GM18502 (cell line): ENCODE data around the gene HID1.
"Not testable (repeated sequence)": the region's sequence is repeated elsewhere in the genome, so short reads cannot be mapped to it uniquely, and the experiment has no call there.

Experiments
- ATAC-seq: cut with Tn5 transposase; IDR thresholded peaks from one replicate; pipeline ENCODE4 v1.9.1; 2021; ENCODE audit warnings: mild to moderate bottlenecking; ENCODE audit not compliant: unreplicated experiment, poor library complexity

The HID1 gene

DNA sequence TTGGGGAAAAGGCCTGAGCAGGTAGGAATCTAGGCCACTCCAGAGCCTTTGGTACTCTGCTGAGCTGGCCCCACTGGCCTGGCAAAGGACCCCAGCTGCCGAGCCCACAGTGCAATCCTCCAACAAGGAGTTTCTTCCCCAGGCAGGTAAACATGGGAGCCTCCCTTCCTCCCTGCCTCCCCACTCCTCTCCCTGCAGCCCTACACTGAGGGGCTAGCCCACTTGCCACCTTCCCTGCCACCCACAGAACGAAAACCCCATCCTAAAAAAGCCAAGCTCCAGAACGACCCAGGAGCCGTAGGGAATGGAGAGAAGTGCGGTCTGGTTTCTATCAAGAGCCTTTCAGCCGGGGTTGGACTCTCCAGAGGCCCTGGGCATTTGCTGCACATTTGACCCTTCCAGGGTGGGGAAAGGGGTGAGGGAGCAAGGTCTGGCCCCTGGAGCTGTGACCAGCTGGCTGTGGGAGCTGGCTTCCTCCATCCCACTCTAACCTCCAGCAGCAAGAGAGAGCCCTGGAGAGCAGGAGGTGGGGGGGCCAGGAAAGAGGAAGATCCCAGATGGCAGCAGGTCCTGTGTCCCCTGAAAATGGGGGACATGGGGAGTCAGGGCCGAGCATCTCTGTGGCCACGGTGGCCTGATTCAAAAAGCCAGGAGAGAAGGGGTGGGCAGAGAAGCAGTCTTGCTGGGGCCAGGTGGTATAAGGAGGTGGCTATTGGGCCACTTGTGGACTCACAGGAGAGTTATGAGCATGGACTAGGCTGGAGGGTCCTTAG, 1.3 kb downstream of the HID1 start:
- no peak for ATAC-seq

DNA sequence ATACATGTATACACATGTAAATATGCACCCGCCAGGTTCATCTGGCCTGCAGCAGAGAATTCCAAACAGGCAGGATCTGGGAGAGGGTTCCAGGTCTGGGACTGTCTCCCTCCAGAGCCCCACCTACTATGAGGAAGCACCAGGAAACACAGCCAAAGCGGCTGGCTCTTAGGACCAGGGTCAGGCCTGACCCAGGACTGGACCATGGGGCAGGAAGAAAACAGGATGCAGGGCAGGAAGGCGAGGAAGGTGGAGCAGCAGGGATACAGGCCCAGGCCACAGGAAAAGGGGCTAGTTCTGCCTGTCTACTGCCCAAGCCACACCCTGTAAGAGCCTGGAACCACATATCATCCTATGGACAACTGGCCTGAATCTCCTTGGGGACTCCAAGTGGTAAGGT, 2.2 kb downstream of the HID1 start:
- no peak for ATAC-seq

DNA sequence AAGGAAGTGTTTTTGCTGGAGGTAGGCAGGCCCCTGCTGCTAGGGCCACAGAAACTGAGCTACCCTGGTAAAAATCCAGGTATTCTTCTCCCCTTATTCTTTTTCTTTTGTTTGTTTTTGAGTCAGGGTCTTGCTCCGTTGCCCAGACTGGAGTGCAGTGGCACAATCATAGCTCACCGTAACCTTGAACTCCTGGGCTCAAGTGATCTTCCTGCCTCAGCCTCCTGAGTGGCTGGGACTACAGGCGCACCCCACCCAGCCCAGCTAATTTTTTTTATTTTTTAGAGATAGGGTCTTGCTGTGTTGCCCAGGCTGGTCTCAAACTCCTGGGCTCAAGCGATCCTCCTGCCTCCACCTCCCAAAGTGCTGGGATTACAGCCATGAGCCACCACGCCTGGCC, 3.1 kb downstream of the HID1 start:
- ATAC-seq, result not testable (repeated sequence)

DNA sequence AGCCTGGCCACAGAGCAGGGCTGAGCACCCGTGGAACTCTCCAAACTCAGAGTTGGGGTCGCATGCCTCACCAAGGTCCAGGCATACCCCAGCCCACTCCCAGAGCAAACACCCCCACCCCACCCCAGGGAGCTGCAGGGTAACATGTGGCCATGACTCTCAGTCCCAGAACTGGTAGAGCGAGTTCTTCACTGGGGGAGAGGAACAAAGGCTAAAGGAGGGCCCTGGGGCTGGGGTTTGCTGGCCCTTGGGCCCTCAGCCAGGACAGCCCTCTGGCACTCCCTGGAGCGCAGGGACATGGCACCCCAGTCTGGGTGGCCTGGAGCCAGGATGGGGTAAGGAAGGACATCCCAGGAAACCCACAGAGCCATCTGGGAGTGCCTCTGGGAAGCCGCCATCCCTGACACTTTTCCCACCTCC, 4.2 kb downstream of the HID1 start:
- no peak for ATAC-seq

DNA sequence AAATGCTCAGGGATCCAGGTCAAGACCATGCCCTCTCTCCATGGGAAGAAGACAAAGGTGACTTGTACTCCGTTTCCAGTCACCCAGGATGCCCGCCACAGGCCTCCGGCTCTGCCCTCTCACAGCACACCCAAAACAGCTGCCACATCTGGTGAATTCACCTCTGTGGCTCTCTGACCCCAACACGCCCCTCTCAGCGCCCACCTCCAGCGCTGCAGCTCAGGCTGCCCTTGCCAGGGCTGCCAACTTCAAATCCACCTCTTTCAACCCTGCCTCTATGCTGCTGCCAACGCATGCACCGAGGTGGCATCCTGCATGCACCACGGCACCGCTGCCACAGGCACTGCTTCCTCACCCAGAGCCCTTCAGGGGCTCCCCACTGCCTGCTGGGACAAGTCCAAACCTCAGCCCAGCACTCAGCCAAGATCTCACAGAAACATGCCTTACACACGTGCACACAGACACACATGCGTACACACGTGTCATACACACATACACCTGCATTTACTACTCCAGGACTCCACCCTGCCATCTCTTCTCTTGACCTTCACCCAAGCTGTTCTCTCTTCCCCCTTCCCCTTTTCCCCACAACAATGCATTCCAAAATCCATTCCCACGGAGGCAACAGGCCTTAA, 7.5 kb downstream of the HID1 start:
- ATAC-seq, result no peak

DNA sequence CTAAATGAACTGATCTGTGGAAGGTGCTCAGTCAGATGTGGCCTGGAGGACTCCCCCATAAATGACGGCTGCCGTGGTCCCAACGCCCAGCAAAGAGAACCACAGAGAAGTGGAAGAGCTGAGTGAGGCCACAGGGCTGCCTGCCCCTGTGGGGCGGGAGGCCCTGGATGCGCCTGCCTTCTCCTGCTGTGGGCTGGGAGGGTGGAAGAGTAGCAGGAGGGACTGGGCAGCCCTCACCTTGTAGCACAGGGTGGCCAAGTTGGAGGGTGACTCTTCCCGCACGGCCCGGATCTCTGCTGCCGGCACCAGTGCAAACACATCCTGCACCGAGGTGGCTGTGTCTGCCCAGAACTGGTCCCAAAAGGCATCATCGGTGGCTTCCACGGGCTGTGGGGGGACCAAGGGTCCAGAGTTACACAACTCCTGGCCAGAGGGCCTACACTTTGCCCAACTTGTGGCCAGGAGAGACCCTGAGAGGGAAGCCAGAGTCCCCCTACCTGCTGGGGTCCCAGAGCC, 8.3 kb downstream of the HID1 start:
- ATAC-seq, result no peak

DNA sequence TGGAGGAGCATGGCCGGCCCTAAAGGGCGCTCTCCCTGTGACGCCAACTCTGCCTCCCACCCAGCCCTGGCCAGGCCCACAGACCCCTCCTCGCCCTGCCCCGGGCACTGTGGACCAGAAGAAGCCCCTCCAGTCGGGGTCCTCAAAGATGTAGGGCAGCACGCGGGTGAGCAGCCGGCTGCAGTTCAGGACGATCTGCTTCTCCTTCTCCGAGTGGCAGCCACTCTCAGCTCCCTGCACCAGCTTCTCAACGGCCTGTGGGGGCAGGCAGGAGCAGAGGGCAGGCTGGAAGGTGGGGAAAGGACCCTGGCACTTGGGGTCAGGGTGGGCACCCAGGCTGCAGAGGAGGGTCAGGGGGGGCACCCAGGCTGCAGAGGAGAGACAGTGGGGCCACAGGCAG, 8.9 kb downstream of the HID1 start:
- ATAC-seq, result no peak

DNA sequence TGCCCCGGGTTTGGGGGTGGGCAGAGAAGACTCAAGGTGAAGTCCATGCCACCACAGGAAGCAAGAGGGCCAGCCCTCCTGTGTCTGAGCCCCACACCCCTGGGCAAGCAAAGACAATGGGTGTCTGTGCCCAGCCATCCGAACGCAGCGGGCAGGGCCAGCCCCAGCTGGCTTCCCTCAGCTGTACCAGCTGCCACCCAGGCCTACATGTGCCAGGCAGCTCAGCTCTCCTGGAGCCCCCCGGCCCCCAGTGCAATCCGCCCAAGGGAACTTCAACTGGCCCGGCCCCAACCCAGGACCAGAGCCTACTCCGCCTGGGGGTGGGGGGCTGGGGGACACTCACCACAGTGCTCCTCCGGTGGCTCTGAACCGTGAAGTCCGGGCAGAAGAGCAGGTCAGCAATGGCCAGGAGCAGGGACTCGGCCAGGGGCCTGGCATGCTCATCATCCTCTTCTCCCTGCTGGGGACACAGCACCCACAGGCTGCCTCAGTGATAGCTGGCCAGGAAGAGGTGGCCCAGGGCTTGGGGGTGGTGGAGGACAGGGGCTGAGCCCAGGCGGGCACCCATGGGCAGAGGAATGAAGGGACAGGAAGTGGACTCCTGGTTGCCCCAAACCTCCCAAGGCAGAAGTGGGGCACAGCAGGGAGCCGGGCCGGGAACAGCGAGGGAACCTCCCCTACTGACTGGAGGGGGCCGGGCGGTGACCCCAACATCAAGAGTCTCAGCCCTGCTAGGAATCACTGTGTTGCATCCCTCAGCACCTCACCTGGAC, 9.8 kb downstream of the HID1 start:
- ATAC-seq, result no peak

DNA sequence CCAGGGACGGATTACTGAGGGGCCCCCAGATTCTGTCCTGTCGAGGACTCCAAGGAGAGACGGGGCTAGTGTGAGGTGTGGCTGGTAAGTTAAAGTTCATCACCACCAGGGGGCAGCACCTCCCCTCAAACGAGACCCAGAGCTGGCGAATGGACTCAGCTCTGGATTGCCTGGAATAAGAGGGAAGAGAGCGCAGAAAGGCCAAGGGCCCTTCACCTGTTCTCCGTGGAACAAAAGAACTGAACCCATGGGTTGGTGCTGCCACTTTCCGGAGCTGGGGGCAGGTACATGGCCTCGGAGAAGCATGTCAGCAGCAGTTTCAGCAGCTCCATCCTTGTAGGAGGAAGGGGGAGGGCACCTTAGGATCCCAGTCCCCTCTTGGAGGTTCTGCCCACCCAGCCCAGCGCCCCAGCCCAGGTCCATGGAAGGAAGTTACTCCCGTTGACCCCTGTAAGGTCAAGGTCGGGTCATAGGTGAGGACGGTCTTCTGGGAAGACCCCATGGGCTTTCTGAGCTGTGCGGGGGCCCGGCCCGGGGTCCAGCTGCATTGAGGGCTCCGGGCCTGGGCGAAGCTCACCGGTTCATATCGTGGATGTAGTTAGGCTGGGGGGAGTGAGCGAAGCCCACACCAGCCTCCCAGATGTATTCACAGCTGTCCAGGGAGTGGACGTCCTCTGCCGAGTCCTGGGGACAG, 10.8 kb downstream of the HID1 start:
- ATAC-seq, result no peak

DNA sequence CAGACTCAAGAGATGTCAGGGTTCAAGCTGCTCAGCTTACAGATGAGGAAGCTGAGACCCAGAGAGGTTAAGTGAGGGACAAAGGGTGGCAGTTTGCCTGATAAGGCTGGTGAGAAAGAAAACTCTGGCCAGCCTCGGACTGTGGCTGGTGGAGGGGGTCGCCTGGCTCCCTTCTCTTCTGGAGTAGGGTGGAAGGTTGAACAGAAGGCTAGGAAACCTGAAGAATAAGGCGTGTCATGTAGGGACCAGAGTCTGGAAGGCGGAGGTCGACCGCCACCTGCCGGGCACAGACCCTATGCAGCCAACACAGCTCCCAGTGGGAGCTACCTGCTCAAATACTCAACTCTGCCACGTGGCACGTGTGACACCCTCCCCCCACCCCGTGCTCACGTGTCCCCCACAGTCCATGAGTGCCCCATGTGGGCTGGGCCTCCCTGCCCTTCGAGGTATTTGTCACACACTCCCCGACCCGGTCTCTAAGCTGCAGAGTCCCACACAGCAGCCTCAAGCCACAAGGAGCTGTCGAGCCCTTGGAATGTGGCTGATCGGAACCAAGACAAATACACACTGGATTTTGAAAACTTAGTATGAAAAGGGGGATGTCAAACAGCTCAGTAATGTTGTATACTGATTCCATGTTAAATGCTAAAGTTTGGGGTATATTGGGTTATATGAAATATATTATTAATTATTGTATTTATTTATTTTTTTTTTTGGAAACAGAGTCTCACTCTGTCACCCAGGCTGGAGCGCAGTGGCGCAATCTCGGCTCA, 11.8 kb downstream of the HID1 start:
- ATAC-seq, result no peak

DNA sequence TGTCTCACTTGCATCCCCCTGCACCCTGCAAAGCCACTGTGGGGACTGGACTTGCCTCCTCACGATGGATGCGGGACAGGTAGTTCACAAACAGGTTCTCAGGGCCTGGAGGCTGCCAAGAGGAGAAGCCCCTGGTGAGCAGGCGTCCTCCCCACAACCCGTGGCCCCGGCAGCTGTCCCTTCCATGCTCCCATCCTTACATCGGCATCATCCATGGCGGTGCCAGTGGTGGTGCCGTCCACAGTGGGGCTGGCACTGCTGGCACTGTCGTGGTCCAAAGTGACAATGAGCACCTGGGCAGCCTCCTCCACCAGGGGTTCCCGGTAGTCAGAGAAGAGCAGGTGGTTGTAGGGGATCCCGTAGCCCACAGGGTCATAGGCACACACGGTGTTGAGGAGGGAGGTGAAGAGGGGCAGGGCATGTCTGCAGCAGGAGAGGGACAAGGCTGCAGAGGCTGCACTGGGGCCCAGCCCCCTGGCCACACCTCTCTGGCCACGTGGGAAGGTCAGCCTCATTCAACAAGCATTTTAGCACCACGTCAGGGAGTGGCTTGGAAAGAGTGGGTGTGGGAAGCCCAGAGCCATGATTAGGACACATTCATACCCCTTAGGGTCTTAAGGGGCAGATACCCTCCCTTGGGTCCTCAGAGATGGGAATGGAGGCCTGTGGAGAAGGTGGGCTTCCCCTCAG, 12.6 kb downstream of the HID1 start:
- no peak for ATAC-seq

DNA sequence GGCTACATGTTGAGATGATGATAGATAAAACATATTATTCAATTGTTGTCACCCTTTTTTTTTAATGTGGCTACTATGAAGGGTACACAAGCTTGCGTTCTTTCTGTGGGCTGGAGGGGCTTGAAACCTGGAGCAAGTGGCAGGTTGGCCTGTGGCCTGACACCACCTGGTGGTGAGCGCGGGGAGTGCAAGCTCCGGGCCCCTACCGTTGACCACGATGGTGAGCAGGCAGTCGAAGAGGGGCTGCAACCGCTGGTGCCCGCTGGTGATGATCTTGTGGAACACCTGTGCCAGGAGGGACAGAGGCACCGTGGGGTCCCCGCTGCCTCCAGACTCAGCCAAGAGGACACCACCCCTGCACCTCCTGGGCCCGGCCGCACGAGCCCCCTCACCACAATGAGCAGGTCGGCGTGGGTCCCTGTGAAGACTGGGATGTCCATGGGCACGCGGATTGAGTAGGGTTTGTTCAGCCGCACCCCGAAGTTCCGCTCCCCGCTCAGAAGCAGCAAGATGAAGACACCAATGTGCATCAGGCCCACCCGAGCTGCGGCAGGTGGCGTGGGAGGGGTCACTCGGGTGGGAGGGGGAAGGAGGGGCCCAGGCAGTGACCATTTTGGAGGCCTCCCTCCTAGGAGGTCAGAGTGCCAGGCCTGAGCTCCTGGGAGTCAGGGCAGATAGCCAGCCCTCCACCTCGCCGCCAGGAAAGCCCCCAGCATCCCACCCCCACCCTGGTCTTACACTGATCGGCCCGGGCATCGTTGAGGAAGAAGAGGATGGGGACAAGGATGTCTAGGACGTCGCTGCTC, 14.4 kb downstream of the HID1 start:
- ATAC-seq, result no peak

DNA sequence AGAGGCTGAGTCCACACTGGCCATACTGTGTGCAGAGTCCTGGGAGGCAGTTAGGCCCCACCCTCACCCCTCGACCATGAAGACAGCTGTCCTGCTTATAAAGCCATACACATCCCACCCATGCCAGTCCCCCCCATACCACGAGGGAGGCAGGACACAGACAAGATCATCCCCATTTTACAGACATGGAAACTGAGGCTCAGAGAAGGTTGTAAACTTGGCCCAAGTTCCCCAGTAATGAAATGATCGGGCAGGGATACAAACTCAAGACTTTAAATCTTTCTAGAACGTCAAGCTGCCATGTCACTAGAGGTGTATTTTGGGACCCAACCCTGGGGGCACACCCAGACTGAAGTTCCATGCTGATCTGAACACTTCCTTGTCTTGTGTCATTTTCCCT, 16.5 kb downstream of the HID1 start:
- ATAC-seq, result no peak

DNA sequence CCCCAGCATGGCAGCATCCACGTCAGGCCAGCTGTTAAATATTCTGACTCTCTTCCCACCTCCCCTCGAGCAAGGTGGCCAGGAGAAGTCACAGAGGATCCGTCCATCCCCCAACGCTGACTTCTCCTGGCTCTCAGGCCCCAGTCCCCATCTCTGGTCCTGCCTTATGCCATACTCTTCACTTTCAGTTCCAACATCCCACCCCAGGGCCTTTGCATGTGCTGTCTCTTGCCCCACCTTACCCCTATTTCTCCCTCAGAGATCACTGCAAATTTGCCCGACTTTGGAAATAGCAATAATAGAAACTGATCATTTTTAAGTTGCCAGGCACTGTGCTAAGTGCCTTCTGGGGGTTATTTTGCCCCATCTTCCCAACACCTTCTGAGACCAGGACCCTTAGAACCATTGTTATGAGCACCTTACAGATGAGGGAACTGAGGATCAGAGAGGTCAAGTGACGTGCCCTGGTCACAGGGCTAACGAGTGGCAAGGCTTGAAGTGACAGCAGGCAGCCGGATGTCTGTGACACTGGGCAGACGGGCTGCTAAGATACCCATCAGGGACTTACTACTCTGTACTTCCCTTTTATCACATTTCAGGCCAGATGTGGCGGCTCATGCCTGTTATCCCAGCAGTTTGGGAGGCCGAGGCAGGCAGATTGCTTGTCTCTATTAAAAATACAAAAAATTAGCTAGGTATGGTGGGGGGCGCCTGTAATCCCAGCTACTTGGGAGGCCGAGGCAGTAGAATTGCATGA, 17.7 kb downstream of the HID1 start:
- ATAC-seq, result no peak

DNA sequence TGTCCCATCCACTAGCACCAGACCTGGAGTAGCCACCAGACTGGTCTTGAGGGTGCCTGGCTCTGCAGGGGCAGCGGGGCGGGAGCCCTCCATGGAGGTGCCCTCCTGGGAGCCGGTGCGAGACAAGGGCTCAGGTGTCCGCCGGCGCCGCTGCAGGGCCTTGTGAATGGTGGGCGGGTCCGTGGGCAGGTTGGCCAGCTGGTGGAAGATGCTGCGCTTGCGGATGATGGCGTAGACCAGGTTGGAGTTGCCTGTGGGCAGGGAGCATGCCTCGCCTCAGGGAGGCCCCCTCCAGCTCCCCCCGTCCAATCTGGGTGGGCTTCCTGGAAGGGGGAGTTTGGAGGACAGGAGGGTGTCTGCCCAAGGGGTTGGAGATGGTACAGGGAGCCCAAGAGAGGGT, 18.4 kb downstream of the HID1 start:
- no peak for ATAC-seq

DNA sequence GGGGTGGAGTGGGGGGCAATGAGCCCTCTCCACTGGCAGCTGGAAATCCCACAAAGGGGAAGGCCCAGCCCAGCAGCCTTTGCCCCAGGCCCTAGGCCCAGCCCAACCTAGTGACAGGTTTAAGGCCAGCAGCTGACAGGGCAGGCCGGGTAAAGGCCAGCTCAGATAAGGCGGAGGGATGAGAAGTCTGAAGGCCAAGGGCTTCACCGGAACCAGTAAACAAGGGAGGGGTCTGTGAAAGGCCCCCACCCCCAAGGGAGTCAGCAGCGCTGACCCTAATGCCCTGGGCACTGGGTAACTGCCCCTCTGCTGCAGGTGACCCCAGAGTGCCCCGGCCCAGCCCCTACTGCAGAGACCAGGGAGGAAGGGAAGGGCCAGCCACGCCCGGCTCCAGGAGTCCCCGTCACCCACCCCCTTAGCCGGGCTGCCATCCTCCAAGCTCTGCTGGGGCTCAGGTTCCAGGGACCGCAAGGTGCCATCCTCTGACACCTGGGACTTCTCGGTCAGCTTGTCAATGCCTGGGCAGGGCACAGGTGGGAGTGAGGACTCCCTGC, 19.3 kb downstream of the HID1 start:
- ATAC-seq, result no peak

DNA sequence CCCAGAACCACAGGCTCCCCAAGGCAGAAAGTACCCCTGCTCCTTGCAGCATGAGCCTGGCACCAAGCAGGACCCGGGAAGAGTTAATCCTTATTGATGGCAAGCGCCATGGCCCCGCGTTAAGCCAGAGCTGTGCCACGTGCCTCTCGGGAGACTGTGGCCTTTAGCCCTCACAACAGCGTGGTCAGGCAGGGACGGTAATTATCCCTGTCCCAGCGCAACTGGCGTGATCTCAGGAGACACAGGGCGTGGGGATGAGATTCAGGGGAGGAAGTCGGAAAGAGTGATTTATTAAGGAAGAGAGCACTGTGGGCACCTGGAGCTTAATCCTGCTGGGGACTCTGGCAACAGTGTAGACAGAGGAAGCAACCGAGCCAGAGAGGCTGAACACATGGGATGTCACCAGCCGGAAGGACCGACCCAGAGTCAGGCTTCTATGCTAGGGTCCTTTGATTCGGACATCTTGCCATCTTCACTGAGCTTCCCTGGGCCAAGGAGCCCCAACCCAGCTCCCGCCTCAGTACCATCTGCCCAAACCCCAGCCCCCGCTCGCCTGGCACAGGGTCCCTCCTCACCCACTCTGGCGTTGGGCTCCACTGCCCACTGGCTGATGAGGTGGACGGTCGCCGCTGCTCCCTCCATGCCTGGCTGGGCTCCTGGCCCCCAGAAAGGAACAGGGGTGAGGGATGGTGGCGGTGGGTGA, 20.0 kb downstream of the HID1 start:
- ATAC-seq, result no peak
